Caco-2 (cell line): ENCODE data around the gene SESN2. TPM values are rescaled to one million over a fixed set of nuclear protein-coding genes. Genes with fewer than 3 reads are reported as not detected.
A peak's percentile ranks its signal among the peaks of the same experiment; 100 is the strongest.

Experiments used
- BruUV-seq: library from RNA; stranded (reverse); fragments of 400-500 nt; replicated peaks from 2 replicates; lab custom pipeline; 2021; lab: Mats Ljungman, UMichigan
- CTCF ChIA-PET: fragments of 300-600 bp; sonication (Branson Sonifier 250); formaldehyde crosslinking; loops from one replicate; lab custom pipeline; 2022; ENCODE audit warnings: antibody characterized with exemption; lab: Charles Lee
- POLR2A ChIA-PET: fragments of 300-600 bp; sonication (Branson Sonifier 250); formaldehyde crosslinking; loops from one replicate; lab custom pipeline; 2022; ENCODE audit warnings: antibody characterized with exemption; lab: Charles Lee
- DNase-seq, 2 experiments: peaks; one replicate each; pipeline versions ENCODE4 v3.0.0 to v3.0.0-alpha.2; 2020 to 2022
- H3K27me3 ChIP-seq: replicated peaks from 2 replicates; pipeline ENCODE4 v1.6.0; 2011; ENCODE audit warnings: low read length; ENCODE audit not compliant: control insufficient read depth, insufficient read depth
- H3K36me3 ChIP-seq: 2 replicates; pipeline ENCODE4 v1.5.1; 2011; ENCODE audit warnings: low read length; ENCODE audit not compliant: control insufficient read depth, insufficient read depth
- H3K4me1 ChIP-seq: fragments of 250-450 bp; sonication (Bioruptor Pico); 2 replicates; pipeline ENCODE4 v1.5.1; 2020; ENCODE audit warnings: mild to moderate bottlenecking
- H3K4me3 ChIP-seq: 2 replicates; pipeline ENCODE4 v1.5.1; 2011; ENCODE audit warnings: low read depth, mild to moderate bottlenecking, control low read depth, low read length
- H3K9me3 ChIP-seq: fragments of 250-450 bp; sonication (Bioruptor Pico); 2 replicates; pipeline ENCODE4 v1.5.1; 2020; ENCODE audit warnings: mild to moderate bottlenecking, moderate library complexity
- H3K27ac Mint-ChIP-seq: one replicate; pipeline ENCODE4 v1.8.0; 2022; ENCODE audit warnings: mixed read lengths; ENCODE audit not compliant: unreplicated experiment
- H3K27me3 Mint-ChIP-seq: one replicate; pipeline ENCODE4 v1.8.0; 2022; ENCODE audit warnings: mixed read lengths; ENCODE audit not compliant: insufficient read depth, unreplicated experiment
- H3K36me3 Mint-ChIP-seq: one replicate; pipeline ENCODE4 v1.8.0; 2022; ENCODE audit warnings: mild to moderate bottlenecking, mixed read lengths; ENCODE audit not compliant: insufficient read depth, unreplicated experiment
- H3K4me1 Mint-ChIP-seq: one replicate; pipeline ENCODE4 v1.8.0; 2022; ENCODE audit warnings: low read depth, mixed read lengths; ENCODE audit not compliant: unreplicated experiment
- H3K4me3 Mint-ChIP-seq: one replicate; pipeline ENCODE4 v1.8.0; 2022; ENCODE audit warnings: mild to moderate bottlenecking, moderate library complexity, mixed read lengths; ENCODE audit not compliant: unreplicated experiment
- H3K9me3 Mint-ChIP-seq: one replicate; pipeline ENCODE4 v1.8.0; 2022; ENCODE audit warnings: mixed read lengths; ENCODE audit not compliant: unreplicated experiment
- CTCF ChIP-seq, 2 experiments: fragments of 200-600 bp in 1 of 2; IDR thresholded peaks; 1 replicate in 1 of 2; 2 replicates in 1 of 2; pipeline versions ENCODE4 v1.5.1 to v1.8.0; 2011 to 2022; ENCODE audit warnings: antibody characterized with exemption in 1 of 2, control low read depth in 1 of 2, inconsistent platforms in 1 of 2, low read depth in 1 of 2, low read length in 1 of 2, mild to moderate bottlenecking in 1 of 2, moderate library complexity in 1 of 2; ENCODE audit not compliant: insufficient read depth in 1 of 2, severe bottlenecking in 1 of 2, unreplicated experiment in 1 of 2
- intact Hi-C: fragments of 100-400 bp; cut with micrococcal nuclease; formaldehyde crosslinking; loops from one replicate; pipeline ENCODE4 v1.10.0; 2022; ENCODE audit not compliant: unreplicated experiment
- total RNA-seq: library from RNA; stranded (reverse); gene quantifications from 2 replicates; pipeline ENCODE4 v1.2.3, GENCODE V29; 2022

The SESN2 gene
- total RNA-seq, 1 experiment from 2014 or later = 34.5 TPM

GRCh38 chr1:28329395-28330153, 70.3 kb downstream of the SESN2 start:
- peak overlapping the region; percentile 60 for H3K4me3 ChIP-seq
- TSS peak; percentile 89 for BruUV-seq
- H3K27me3 Mint-ChIP-seq = no peaks in the 10 kb centered on the region
- no peaks in the 10 kb centered on the region for H3K9me3 ChIP-seq
- peak overlapping the region; percentile 95 for H3K27ac Mint-ChIP-seq
- no peak for TF ChIP-seq CTCF (IDR thresholded peaks at IDR 0.05; ENCODE audit: insufficient read depth in 1 of 2, low read depth in 1 of 2, low read length in 1 of 2, severe bottlenecking in 1 of 2, unreplicated experiment in 1 of 2)
- H3K36me3 ChIP-seq = no peaks in the 10 kb centered on the region
- no peaks in the 10 kb centered on the region for H3K27me3 ChIP-seq
- peaks cover 20% of the 10 kb centered on the region for H3K36me3 Mint-ChIP-seq
- peaks cover 9% of the 10 kb centered on the region for H3K4me1 Mint-ChIP-seq
- no peaks in the 10 kb centered on the region for H3K9me3 Mint-ChIP-seq
- intact Hi-C loops = no loop called here
- CTCF ChIA-PET = interaction anchor here (0.6 to 3.2 kb wide), 3 partner anchors 23 to 319 kb away, joined by 3 to 20 read pairs (median 3); no protein-coding TSS in a partner anchor
- peak; percentile 16 to 39 for DNase-seq
- H3K4me3 Mint-ChIP-seq = peak overlapping the region; percentile 83
- H3K4me1 ChIP-seq = no peaks in the 10 kb centered on the region
- POLR2A ChIA-PET = interaction anchor here (0.6 to 1.4 kb wide), 8 partner anchors 16 to 313 kb away, joined by 3 to 9 read pairs (median 6); partner anchors contain the start of genes ATP5IF1, PHACTR4 and TAF12

Other genes with a start within 250 kb of the SESN2 start
- 9.9 and 11.2 TPM in 2 replicates for gene EYA3, start 170.9 kb upstream of the SESN2 start, total RNA-seq
- gene PTAFR, start 82.8 kb upstream of the SESN2 start, total RNA-seq = 0.12 and 0.32 TPM in 2 replicates
- 67.3 and 69.4 TPM in 2 replicates for gene DNAJC8, start 26.5 kb upstream of the SESN2 start, total RNA-seq
- 126 and 130 TPM in 2 replicates for gene ATP5IF1, start 23.4 kb upstream of the SESN2 start, total RNA-seq
- gene MED18, start 69.5 kb downstream of the SESN2 start, total RNA-seq = 7.3 and 9.0 TPM in 2 replicates
- 31.1 and 35.5 TPM in 2 replicates for gene PHACTR4, start 110.2 kb downstream of the SESN2 start, total RNA-seq
- 52.1 and 54.0 TPM in 2 replicates for gene RCC1, start 246.5 kb downstream of the SESN2 start, total RNA-seq